GM18517 (cell line): ENCODE data around the gene MBD1.
"Not testable (repeated sequence)": the region's sequence is repeated elsewhere in the genome, so short reads cannot be mapped to it uniquely, and the experiment has no call there.

ENCODE experiments used
- ATAC-seq: cut with Tn5 transposase; IDR thresholded peaks from one replicate; pipeline ENCODE4 v1.9.1; 2021; ENCODE audit warnings: mild to moderate bottlenecking, moderate library complexity; ENCODE audit not compliant: unreplicated experiment

MBD1 gene

DNA sequence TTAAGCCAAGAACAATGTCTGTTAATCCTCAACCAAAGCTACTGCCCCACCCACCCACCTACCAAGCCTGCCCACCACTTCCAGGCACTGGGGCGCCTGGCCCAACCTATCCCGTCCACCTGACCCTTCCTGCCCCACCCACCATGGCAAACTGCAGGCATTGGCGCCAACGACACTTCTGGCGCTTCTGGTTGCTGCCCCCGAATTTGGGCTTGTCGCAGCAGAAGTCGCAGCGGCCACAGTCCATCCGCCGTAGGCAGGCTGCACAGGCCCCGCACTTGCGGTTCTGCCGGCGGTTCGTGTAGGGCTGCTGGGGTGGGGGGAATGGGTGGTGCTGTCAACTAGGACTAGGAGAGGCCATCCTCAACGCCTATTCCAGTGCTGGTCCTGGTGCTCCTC, 7.3 kb downstream of the MBD1 start:
- no peak for ATAC-seq

DNA sequence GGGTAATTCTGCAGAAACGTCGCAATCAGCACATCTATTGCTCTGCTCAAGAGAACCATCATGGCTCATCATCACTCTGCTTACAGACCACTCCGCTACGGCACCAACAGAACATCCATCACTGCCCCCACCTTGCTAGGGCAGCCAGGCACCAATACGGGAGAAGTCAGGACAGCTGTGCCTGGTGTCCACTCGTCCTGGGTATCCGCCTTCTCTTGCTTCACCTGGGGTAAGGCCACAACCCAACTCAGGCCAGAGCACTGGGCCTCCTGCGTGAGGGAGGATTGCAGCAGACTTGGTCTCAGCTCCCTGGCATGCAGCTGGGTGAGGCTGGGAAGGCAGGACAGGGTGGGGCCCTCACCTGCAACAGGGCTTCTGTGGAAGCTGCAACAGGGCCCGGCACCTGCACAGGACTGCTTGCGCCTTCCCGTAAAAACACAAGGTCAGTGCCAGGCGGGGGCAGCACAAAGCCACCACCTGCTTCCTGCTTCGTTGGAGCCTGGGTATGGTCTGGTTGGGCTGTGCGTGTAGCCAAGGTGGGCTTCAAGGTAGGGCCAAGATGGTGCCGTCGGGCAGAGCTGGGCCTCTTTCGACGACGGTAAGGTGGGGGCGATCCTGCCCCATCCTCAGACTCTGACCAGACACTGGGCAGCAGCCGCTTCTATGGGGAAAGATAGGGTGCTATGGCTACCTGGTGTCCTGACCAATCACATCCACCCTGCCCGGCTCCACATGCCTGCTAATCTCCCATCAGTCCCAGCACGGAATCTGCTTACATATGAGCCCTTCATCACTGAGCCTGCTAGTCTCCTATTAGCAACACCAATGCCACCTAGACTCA, 7.9 kb downstream of the MBD1 start:
- ATAC-seq: no peak

DNA sequence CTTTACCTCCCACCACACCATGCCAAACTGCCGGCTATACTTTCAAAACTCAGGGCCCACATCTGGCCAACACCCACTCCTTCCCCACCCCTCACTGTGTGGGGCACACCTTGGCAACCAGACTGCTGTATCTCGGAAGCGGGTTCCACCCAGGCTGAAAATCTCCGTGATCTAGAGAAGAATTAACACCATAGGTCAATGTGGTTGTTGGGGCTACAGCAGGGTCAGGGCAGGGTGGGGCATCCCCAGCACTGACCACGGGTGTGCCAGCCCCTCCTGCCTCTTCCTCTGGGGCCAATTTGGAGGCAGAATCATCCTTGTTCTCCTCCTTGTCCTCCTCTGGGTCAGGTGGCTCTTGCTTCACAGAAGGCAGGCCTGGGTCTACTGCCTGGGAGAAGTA, 8.8 kb downstream of the MBD1 start:
- no peak for ATAC-seq

DNA sequence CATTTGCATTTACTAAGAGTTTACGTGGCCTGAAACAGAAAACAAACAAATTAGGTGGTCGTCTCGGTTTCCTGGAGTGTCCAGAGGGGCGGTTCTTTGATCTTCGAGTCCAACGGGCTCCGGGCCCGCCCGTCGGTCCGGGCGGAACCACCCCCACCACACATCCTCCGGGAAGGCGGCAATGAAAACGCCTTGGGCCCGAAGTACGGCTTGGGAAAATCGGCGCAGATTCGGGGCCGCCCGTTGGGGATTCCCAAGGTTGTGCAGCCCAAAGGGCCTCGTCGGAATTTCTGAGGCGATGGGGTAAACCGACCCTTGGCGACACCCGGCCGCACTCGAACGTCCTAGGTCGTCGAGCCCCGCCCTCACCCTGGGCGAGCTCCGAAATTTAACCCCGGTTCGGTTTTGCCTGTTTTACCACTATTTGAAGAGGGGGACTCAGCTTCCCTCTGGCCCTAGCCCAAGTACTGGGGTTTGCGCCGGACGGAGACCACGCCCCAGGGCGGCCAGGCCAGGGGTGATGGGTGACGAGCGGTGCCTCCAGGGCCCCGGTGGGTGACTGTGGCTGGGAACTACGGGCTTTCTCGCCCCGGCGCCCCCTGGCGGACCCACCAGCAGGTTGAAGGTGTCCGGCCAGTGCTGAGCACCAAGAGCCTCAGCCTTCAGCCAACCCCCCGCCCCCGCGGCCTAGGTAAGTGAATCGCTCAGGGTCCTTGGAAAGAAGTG, 13.1 kb downstream of the MBD1 start:
- ATAC-seq: peak; percentile 77

DNA sequence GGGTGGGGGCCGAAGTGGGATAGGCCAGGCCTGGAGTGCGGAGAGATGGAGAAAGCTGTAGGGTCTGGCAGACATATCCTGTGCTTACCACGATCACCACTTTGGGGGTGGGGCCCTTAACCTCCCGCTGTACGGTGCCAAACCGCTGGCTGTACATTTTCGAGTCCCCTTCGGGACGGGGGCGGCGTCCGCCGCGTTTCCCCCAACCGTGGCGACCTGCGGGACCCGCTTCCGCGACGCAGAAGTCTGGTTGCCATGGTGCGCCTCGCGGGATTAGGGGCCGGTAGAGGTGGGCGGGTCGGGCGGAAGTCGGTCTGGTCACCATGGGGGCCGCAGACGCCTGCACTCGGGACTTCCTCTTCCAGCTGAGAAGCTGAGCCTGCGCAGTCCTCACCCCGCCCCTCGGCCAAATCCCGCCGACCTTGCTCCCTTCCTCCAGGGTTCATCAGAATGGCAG, 15.0 kb downstream of the MBD1 start, which contains the start of gene CFAP53:
CFAP53 (minus strand) TSS at position 248 of the 457 bp plus-strand sequence; CDS start at position 157, 91 bp downstream.
- ATAC-seq: peak; percentile 45

DNA sequence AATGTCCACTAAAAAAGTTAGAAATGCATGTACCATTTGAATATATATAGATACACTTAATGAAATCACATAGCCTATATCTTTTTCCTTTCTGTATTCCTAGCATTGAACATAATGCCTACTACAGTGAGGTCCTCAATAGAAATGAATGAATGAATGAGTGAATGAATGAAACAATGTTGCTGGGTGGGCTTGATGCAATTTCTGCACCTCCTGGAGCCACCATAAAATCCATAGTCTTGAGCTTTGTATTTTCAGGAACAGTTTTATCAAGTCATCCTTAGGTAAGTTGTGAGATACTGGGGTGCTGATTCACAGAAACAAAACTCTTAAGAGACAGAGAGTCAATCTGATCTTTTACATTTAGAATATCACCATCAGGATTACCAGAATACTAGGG, 18.3 kb downstream of the MBD1 start:
- no peak for ATAC-seq

DNA sequence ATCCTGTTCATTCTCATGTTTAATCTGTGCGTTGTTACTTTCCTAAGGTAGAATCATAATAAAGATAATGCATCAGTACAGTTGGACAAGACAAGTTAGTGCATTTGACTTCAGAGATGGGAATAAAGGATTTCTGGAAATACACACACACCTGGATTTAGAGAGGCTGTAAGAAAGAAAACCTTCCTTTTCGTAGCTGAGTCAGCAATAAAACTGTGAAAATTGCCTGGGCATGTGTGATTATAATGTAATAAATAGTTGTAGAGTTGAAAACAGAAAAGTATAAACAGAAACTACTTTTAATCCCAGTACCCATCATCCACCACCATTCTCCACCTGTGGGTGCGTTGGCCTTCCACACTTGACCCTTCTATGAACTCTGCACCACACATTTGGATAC, 30.4 kb downstream of the MBD1 start:
- no peak for ATAC-seq

DNA sequence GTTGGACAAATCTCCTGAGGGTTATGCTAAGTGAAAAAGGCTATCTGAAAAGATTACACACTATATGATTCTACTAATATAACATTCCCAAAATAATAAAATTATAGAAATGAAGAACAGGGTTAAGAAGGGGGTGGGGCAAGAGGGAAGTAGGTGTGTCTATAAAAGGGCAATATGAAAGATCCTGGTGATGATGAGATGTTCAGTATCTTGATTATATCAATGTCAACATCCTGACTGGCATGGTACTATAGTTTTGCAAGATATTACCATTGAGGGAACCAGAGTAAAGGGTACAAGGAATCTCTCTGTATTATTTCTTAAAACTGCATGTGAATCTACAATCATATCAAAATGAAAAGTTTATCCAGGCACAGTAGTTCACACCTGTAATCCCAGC, 31.7 kb downstream of the MBD1 start:
- no peak for ATAC-seq

DNA sequence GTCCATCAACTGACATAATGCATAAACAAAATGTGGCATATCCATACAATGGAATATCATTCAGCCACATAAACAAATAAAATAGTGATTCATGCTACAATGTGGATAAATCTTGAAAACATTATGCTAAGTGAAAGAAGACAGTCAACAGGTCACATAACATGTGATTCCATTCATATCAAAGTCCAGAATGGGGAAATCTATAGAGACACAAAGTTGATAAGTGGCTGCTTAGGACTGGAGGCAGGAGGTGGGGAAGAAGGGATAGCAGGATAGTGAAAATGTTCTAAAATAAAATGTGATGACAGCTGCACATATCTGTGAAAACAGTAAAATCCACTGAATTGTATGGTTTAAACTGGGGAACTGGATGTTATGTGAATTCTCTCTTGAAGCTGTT, 33.8 kb downstream of the MBD1 start:
- no peak for ATAC-seq

DNA sequence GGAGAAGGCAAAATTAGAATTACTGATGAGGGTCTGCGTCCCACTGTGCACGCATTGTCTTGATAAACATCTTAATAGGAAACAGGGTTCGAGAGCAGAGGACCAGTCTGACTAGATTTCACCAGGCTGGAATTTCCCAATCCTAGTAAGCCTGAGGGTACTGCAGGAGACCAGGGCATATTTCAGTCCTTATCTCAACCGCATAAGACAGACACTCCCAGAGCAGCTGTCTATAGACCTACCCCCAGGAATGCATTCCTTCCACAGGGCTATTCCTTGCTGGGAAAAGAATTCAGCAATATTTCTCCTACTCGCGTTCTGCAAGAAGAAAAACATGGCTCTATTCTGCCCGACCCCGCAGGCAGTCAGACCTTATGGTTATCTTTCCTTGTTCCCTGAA, 39.6 kb downstream of the MBD1 start:
- not testable (repeated sequence) for ATAC-seq

DNA sequence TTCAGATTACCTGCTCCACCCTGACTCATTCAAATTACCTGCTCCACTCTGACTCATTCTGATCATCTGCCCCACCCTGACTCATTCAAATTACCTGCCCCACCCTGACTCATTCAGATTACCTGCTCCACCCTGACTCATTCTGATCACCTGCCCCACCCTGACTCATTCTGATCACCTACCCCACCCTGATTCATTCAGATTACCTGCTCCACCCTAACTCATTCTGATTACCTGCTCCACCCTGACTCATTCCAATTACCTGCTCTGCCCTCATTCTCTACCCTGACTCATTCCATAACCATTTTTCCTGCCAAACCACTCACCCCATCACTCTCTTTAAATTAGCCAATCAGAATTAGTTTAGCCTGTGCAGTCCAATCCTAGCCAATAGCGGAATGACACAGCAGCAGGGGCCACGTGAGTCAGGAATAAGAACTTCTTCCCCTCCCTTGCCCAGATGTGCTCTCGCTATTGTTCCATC, 41.2 kb downstream of the MBD1 start:
- no peak for ATAC-seq

DNA sequence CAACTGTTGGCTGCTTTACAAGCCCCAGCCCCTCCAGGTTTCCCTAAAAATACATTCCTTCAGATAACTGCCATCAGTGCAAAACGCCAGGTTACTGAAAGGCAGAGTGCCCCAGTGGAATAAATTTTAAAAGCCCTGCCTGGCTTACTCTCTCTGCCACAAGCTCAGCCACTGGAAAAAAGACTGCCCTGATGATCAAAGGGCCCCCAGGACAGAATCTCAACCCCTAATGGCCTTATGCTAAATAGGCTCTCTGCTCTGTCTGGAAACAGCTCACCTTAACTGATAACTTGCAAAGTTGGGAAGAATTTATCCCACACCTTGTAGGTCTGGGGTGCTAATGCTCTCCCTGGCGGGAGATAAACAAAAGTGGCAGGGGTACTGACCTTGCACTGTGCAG, 48.9 kb downstream of the MBD1 start:
- ATAC-seq: no peak

DNA sequence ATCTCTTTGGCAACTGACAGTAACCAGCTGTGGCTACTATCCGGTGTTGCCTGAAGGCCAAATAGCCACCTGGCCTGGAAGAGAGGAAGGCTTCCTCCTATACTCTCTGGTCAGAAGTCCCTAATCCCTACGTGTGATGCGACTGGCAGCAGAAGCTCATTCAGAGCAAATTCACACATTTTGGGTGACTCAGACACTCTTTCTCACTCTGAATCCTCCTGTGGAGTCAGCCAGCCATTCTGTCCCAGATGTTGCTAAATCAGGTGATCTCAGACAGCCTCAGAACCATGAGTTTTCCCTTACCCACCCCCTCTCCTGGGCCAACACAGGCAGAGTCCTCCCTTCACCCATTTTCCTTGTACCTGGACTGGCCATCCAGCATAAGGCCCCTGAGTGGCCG, 49.7 kb downstream of the MBD1 start:
- no peak for ATAC-seq

DNA sequence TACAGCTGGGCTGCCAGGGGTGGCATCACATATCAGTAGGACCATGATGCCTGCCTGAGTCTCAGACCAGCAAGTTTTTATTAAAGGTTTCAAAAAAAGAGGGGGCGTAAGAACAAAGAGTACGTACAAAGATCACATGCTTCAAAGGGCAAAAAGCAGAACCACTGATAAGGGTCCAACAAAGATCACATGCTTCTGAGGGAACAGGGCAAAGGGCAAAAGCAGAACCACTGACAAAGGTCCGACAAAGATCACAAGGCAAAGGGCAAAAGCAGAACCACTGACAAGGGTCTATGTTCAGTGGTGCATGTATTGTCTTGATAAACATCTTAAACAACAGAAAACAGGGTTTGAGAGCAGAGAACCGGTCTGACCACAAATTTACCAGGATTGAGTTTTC, 61.1 kb downstream of the MBD1 start:
- not testable (repeated sequence) for ATAC-seq
